PC-3 (cell line): ENCODE results near the gene NLE1. TPM values are rescaled to one million over a fixed set of nuclear protein-coding genes. Genes with fewer than 3 reads are reported as not detected.
"Not testable (repeated sequence)": the region's sequence is repeated elsewhere in the genome, so short reads cannot be mapped to it uniquely, and the experiment has no call there.

Experiments used
- ATAC-seq: fragments of 200-7000 bp; cut with Tn5 transposase; 2 replicates; pipeline ENCODE4 v1.9.1; 2020; ENCODE audit warnings: mild to moderate bottlenecking, moderate library complexity
- BruUV-seq: library from RNA; stranded (reverse); fragments of 400-500 nt; replicated peaks from 2 replicates; lab custom pipeline; 2021; lab: Mats Ljungman, UMichigan
- CTCF ChIA-PET: fragments of 300-600 bp; sonication (Branson Sonifier 250); formaldehyde crosslinking; loops from one replicate; lab custom pipeline; 2022; ENCODE audit warnings: antibody characterized with exemption; lab: Charles Lee
- POLR2A ChIA-PET: fragments of 300-600 bp; sonication (Branson Sonifier 250); formaldehyde crosslinking; loops from one replicate; lab custom pipeline; 2022; ENCODE audit warnings: antibody characterized with exemption; ENCODE audit not compliant: unreplicated experiment; lab: Charles Lee
- DNase-seq: peaks from one replicate; pipeline ENCODE4 v3.0.0-alpha.2; 2015
- H2AFZ ChIP-seq: fragments of 300-600 bp; sonication (generic); 2 replicates; pipeline ENCODE4 v1.6.0; 2016; ENCODE audit warnings: antibody characterized with exemption, low read length
- H3F3A ChIP-seq: fragments of 300-600 bp; sonication (generic); one replicate; pipeline ENCODE4 v1.6.0; 2017; ENCODE audit warnings: antibody characterized with exemption, low read length, control low read depth, mild to moderate bottlenecking; ENCODE audit not compliant: unreplicated experiment
- H3K27ac ChIP-seq: fragments of 300-600 bp; sonication (generic); 2 replicates; pipeline ENCODE4 v1.5.1; 2016; ENCODE audit warnings: mild to moderate bottlenecking, low read length
- H3K27me3 ChIP-seq: fragments of 300-600 bp; sonication (generic); 2 replicates; pipeline ENCODE4 v1.6.1; 2016; ENCODE audit warnings: low read length, mixed read lengths
- H3K36me3 ChIP-seq: fragments of 300-600 bp; sonication (generic); 2 replicates; pipeline ENCODE4 v1.6.1; 2016; ENCODE audit warnings: low read depth, mixed run types, low read length, mixed read lengths
- H3K4me1 ChIP-seq: fragments of 300-600 bp; sonication (generic); 2 replicates; pipeline ENCODE4 v1.5.1; 2016; ENCODE audit warnings: low read length; ENCODE audit not compliant: insufficient read depth
- H3K4me2 ChIP-seq: fragments of 300-600 bp; sonication (generic); 2 replicates; pipeline ENCODE4 v1.6.0; 2016; ENCODE audit warnings: low read length
- H3K4me3 ChIP-seq: fragments of 300-600 bp; sonication (generic); 2 replicates; pipeline ENCODE4 v1.5.1; 2016; ENCODE audit warnings: mild to moderate bottlenecking, low read length, mixed read lengths
- H3K79me2 ChIP-seq: fragments of 300-600 bp; sonication (generic); 2 replicates; pipeline ENCODE4 v1.6.1; 2017; ENCODE audit warnings: low read length, mixed read lengths
- H3K9ac ChIP-seq: fragments of 300-600 bp; sonication (generic); 2 replicates; pipeline ENCODE4 v1.6.0; 2016; ENCODE audit warnings: mild to moderate bottlenecking, low read length
- H3K9me2 ChIP-seq: fragments of 300-600 bp; sonication (generic); replicated peaks from 2 replicates; pipeline ENCODE4 v1.6.1; 2016; ENCODE audit warnings: mixed run types, low read length, mixed read lengths
- H3K9me3 ChIP-seq: fragments of 300-600 bp; sonication (generic); 2 replicates; pipeline ENCODE4 v1.6.1; 2016; ENCODE audit warnings: low read length, mixed read lengths
- H4K20me1 ChIP-seq: fragments of 300-600 bp; sonication (generic); 2 replicates; pipeline ENCODE4 v1.6.1; 2016; ENCODE audit warnings: low read length, mixed read lengths
- CTCF ChIP-seq: fragments of 300-600 bp; sonication (generic); conservative IDR thresholded peaks from 2 replicates; pipeline ENCODE4 v1.5.1; 2017; ENCODE audit warnings: antibody characterized with exemption, low read depth, mild to moderate bottlenecking, low read length
- EZH2 ChIP-seq: fragments of 300-600 bp; sonication (generic); IDR thresholded peaks from one replicate; pipeline ENCODE4 v1.6.1; 2017; ENCODE audit warnings: antibody characterized with exemption, mild to moderate bottlenecking, low read length; ENCODE audit not compliant: unreplicated experiment
- EZH2phosphoT487 ChIP-seq: fragments of 300-600 bp; sonication (generic); IDR thresholded peaks from 2 replicates; pipeline ENCODE4 v1.6.1; 2018; ENCODE audit warnings: mild to moderate bottlenecking, antibody characterized with exemption, low read length, borderline replicate concordance
- intact Hi-C: fragments of 100-400 bp; cut with micrococcal nuclease; formaldehyde crosslinking; loops from 2 replicates; pipeline ENCODE4 v1.9.0; 2023
- total RNA-seq: library from RNA; depleted of rRNA; stranded (reverse); fragments of >200 nt; gene quantifications from 2 replicates; pipeline ENCODE4 v1.2.3, GENCODE V29; 2014

The NLE1 gene
- total RNA-seq, 1 experiment from 2014 or later = 18.6 TPM

GRCh38 chr17:35185849-35186248 is 43.7 kb upstream of the NLE1 start:
- Histone ChIP-seq H3K9me3 (no peaks in the 10 kb centered on the region), H3K36me3 (no peaks in the 10 kb centered on the region), H3K27ac (no peak overlapping the region), H3K4me3 (no peak overlapping the region), H3K79me2 (no peaks in the 10 kb centered on the region), H4K20me1 (no peaks in the 10 kb centered on the region), H3K9ac (no peak overlapping the region), H2AFZ (no peak overlapping the region), H3F3A (no peaks in the 10 kb centered on the region), H3K4me2 (no peak overlapping the region), H3K4me1 (no peaks in the 10 kb centered on the region), H3K27me3 (peaks cover 11% of the 10 kb centered on the region; the same call in 1 of the 2 replicates), H3K9me2 (no peaks in the 10 kb centered on the region)
- no peak for TF ChIP-seq CTCF
- TF ChIP-seq EZH2phosphoT487 = no peak
- no peak for TF ChIP-seq EZH2
- ChIA-PET POLR2A (no interaction called here), CTCF (no interaction called here)
- no TSS peak for BruUV-seq
- intact Hi-C loops = no loop called here
- no peak for ATAC-seq
- no peak for DNase-seq

GRCh38 chr17:35184274-35184673 is 42.2 kb upstream of the NLE1 start:
- no peaks in the 10 kb centered on the region for H3K36me3 ChIP-seq
- no TSS peak for BruUV-seq
- intact Hi-C loops = no loop called here
- no peak overlapping the region for H3K4me3 ChIP-seq
- ATAC-seq (no peak), DNase-seq (no peak)
- H4K20me1 ChIP-seq = no peaks in the 10 kb centered on the region
- no peak for TF ChIP-seq CTCF
- no peak for TF ChIP-seq EZH2phosphoT487
- no peak for TF ChIP-seq EZH2
- no peaks in the 10 kb centered on the region for H3K9me3 ChIP-seq
- no peak overlapping the region for H3K27ac ChIP-seq
- CTCF ChIA-PET = no interaction called here
- H2AFZ ChIP-seq = no peak overlapping the region
- H3K79me2 ChIP-seq = no peaks in the 10 kb centered on the region
- H3F3A ChIP-seq = no peaks in the 10 kb centered on the region
- H3K4me1 ChIP-seq = no peaks in the 10 kb centered on the region
- POLR2A ChIA-PET = no interaction called here
- H3K4me2 ChIP-seq = no peak overlapping the region
- H3K9ac ChIP-seq = no peak overlapping the region
- H3K9me2 ChIP-seq = no peaks in the 10 kb centered on the region
- peaks cover 11% of the 10 kb centered on the region; the same call in 1 of the 2 replicates for H3K27me3 ChIP-seq

- Histone ChIP-seq H3K9me3 (no peaks in the 10 kb centered on the region), H3K27ac (no peak overlapping the region), H3K36me3 (no peaks in the 10 kb centered on the region), H4K20me1 (no peaks in the 10 kb centered on the region), H3K9me2 (no peaks in the 10 kb centered on the region), H2AFZ (no peak overlapping the region), H3K9ac (no peak overlapping the region), H3K79me2 (no peaks in the 10 kb centered on the region), H3K4me3 (no peak overlapping the region), H3F3A (no peaks in the 10 kb centered on the region), H3K27me3 (peaks cover 11% of the 10 kb centered on the region; the same call in 1 of the 2 replicates), H3K4me1 (no peaks in the 10 kb centered on the region), H3K4me2 (no peak overlapping the region)
- ATAC-seq (no peak), DNase-seq (no peak)
- TF ChIP-seq EZH2phosphoT487 = no peak
- TF ChIP-seq CTCF = no peak
- no peak for TF ChIP-seq EZH2
- CTCF ChIA-PET = no interaction called here
- intact Hi-C loops = no loop called here
- no TSS peak for BruUV-seq
- POLR2A ChIA-PET = no interaction called here
Measured at GRCh38 chr17:35183332-35183731, 41.2 kb upstream of the NLE1 start.

- H3K4me3 ChIP-seq, H3K9ac ChIP-seq, H3K4me1 ChIP-seq, H4K20me1 ChIP-seq, H3K9me3 ChIP-seq, H3K27ac ChIP-seq, BruUV-seq, H3K9me2 ChIP-seq, POLR2A ChIA-PET, H3K79me2 ChIP-seq, DNase-seq, H3F3A ChIP-seq, H3K4me2 ChIP-seq, intact Hi-C loops, H3K36me3 ChIP-seq, H2AFZ ChIP-seq, H3K27me3 ChIP-seq, CTCF ChIA-PET, ATAC-seq: not testable (repeated sequence)
Measured at GRCh38 chr17:35179379-35179778, 37.3 kb upstream of the NLE1 start.
